Upper lobe of left lung (tissue), 4 donors: Measurements from ENCODE around the gene FLRT2.

Source experiments
- POLR2A ChIP-seq, 4 donors: fragments of 450-650 bp; IDR thresholded peaks; one replicate each; pipeline ENCODE4 v1.5.1; 2016 to 2017; ENCODE audit warnings: antibody characterized with exemption in 4 of 4, mild to moderate bottlenecking in 2 of 4
- POLR2AphosphoS5 ChIP-seq, 2 donors: sonication (generic); formaldehyde crosslinking; IDR thresholded peaks; one replicate each; pipeline ENCODE4 v1.5.1; 2017; ENCODE audit warnings: antibody characterized with exemption in 2 of 2
- TF ChIP-seq, protein P1 (sequence below), 6 experiments: fragments of 450-650 bp in 4 of 6; fragments of 200-600 bp in 2 of 6; sonication (generic) in 2 of 6; IDR thresholded peaks; one replicate each; pipeline ENCODE4 v1.5.1; 2016 to 2019; ENCODE audit warnings: antibody characterized with exemption in 6 of 6

- TF ChIP-seq, protein P1, sequence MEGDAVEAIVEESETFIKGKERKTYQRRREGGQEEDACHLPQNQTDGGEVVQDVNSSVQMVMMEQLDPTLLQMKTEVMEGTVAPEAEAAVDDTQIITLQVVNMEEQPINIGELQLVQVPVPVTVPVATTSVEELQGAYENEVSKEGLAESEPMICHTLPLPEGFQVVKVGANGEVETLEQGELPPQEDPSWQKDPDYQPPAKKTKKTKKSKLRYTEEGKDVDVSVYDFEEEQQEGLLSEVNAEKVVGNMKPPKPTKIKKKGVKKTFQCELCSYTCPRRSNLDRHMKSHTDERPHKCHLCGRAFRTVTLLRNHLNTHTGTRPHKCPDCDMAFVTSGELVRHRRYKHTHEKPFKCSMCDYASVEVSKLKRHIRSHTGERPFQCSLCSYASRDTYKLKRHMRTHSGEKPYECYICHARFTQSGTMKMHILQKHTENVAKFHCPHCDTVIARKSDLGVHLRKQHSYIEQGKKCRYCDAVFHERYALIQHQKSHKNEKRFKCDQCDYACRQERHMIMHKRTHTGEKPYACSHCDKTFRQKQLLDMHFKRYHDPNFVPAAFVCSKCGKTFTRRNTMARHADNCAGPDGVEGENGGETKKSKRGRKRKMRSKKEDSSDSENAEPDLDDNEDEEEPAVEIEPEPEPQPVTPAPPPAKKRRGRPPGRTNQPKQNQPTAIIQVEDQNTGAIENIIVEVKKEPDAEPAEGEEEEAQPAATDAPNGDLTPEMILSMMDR (IDR thresholded peaks at IDR 0.05), result no peak
- no peak for TF ChIP-seq POLR2A (IDR thresholded peaks at IDR 0.05)
- no peak for TF ChIP-seq POLR2AphosphoS5 (IDR thresholded peaks at IDR 0.05)
These were observed 67.8 kb downstream of the FLRT2 start for GRCh38 chr14:85597701-85598100.
